Measurements from ENCODE around the gene ARID1B.

Gene ARID1B

DNA sequence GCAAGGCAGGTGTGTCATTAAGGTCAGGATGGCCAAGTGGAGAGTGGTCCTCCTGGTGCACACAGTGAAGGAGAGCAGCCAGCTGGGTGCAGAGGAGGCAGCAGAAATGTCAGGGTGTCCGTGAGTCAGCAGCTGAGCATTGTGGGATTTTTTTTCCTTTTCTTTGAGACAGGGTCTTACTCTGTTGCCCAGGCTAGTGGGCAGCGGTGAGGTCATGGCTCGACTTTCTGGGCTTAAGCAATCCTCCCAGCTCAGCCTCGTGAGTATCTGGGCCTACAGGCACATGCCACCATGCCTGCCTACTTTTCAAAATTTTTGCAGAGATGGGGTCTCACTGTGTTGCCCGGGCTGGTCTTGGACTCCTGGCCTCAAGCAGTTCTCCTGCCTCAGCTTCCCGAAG lies 16.0 kb downstream of the ARID1B start:
- Mint-ChIP-seq H3K27ac (no peak overlapping the region), H3K36me3 (ENCODE audit: low read depth) (peaks cover 18% of the 10 kb centered on the region), H3K4me1 (ENCODE audit: low read depth) (peaks cover 98% of the 10 kb centered on the region), H3K9me3 (no peaks in the 10 kb centered on the region), H3K4me3 (no peak overlapping the region), H3K27me3 (no peaks in the 10 kb centered on the region)
- DNase-seq, result no peak

DNA sequence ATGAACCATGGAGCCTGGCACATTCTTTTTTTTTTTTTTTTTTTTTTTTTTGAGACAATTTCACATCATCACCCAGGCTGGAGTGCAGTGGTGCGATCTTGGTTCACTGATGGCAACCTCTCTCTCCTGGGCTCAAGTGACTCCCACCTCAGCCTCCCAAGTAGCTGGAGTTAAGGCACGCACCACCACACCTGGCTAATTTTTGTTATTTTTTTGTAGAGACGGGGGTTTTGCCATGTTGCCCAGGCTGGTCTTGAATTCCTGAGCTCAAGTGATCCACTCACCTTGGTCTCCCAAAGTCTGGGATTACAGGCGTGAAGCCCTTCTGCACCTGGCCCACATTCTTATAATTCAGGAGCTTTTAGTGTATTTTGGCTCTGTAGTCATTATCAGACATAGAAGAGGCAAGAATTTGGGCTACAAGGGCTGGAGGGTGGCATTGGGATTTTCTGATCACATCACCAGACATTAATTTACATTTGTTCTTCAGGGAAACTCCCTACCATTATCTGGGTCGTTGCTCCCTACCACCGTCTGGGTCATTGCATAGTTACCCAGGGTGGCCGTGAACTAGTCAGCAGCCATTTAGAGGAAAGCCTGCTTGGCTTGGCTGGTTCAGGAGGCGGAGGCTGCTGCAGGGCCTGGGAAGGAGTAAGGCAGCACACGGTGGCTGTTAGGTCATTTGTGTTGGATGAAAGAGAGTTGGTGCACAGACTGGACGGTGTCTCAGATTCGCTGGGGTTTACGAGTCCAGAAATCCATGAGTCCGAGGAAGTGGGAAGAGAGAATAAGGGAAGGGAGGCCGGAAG lies 17.6 kb downstream of the ARID1B start:
- peaks cover 22% of the 10 kb centered on the region for H3K36me3 Mint-ChIP-seq (ENCODE audit: low read depth)
- peak overlapping the region; percentile 80 for H3K27ac Mint-ChIP-seq
- H3K27me3 Mint-ChIP-seq, result no peaks in the 10 kb centered on the region
- H3K9me3 Mint-ChIP-seq, result no peaks in the 10 kb centered on the region
- H3K4me1 Mint-ChIP-seq (ENCODE audit: low read depth), result peaks cover 95% of the 10 kb centered on the region
- no peak for DNase-seq
- H3K4me3 Mint-ChIP-seq, result peak overlapping the region; percentile 18

- Mint-ChIP-seq H3K4me1 (ENCODE audit: low read depth) (peaks cover 88% of the 10 kb centered on the region), H3K4me3 (peak overlapping the region; percentile 39), H3K27me3 (no peaks in the 10 kb centered on the region), H3K27ac (peak overlapping the region; percentile 80), H3K36me3 (ENCODE audit: low read depth) (peaks cover 24% of the 10 kb centered on the region), H3K9me3 (no peaks in the 10 kb centered on the region)
- DNase-seq, result no peak
These were observed 18.6 kb downstream of the ARID1B start for GRCh38 chr6:156795825-156796224.

- Mint-ChIP-seq H3K27me3 (no peaks in the 10 kb centered on the region), H3K4me3 (no peak overlapping the region), H3K27ac (peak overlapping the region; percentile 55), H3K4me1 (ENCODE audit: low read depth) (peaks cover 85% of the 10 kb centered on the region), H3K9me3 (no peaks in the 10 kb centered on the region), H3K36me3 (ENCODE audit: low read depth) (peaks cover 21% of the 10 kb centered on the region)
- no peak for DNase-seq
These were observed 19.4 kb downstream of the ARID1B start for GRCh38 chr6:156796627-156797026.

DNA sequence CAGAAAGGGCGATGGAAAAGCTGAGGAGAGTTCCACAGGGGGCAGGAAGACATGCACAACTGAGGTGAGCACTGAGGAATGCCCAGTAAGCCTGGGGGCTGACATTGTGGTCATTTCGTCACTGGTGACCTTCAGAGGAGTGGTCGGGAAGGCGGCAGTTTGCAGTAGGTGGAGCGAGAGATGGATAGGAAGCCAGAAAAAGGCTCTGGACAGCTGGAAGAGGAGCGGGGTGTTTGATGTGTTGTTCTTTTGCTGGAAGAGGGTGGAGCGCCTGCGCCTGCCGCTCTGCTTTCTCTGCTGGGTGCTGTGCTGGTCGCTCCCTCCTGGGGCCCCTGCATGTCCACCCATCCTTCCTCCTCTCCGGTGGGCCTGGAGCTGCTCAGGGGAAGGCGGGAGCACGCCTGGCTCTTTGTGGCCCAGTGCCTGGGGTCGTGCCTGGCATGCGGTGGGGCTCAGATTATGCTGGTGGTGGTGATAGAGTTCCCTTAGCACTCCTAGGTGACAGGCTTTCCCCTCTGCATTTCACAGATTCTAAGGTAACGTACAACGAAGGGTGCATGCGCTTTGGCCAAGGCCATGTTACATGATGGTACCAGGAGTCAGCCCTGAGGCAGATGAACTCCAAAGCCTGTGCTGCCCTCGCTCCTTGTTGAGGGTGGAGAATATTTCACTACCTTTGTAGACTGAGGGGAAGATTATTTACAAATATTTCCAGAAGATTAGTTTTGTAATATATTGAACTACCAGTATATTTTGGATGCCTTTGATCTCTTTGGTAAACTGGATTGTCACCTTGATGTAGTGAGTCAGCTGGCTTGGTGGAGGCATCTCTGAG lies 20.9 kb downstream of the ARID1B start:
- DNase-seq, result no peak
- Mint-ChIP-seq H3K27ac (no peak overlapping the region), H3K4me1 (ENCODE audit: low read depth) (peaks cover 83% of the 10 kb centered on the region), H3K9me3 (no peaks in the 10 kb centered on the region), H3K4me3 (no peak overlapping the region), H3K36me3 (ENCODE audit: low read depth) (peaks cover 21% of the 10 kb centered on the region), H3K27me3 (no peaks in the 10 kb centered on the region)

DNA sequence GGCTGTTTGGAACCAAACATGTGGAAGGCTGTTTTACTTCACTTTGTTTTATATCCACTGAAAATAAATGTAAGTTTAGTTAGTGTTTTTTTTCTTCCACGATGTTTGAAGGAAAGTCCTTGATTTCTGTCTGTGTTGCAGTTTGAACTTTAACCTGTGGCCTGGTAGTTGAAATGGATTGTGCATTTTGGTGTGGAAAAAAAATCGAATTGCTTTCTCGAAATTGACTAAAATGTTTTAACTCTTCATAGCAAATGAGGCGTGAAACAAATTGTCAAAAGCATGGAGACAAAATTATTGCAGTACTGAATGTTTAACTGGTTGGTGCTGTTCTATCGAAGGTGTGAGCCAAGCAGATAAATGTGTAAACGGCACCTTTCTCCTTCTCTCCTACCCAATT lies 24.5 kb downstream of the ARID1B start:
- peaks cover 37% of the 10 kb centered on the region for H3K36me3 Mint-ChIP-seq (ENCODE audit: low read depth)
- no peak overlapping the region for H3K4me3 Mint-ChIP-seq
- H3K4me1 Mint-ChIP-seq (ENCODE audit: low read depth), result peaks cover 80% of the 10 kb centered on the region
- no peak overlapping the region for H3K27ac Mint-ChIP-seq
- no peak for DNase-seq
- peaks cover 13% of the 10 kb centered on the region for H3K9me3 Mint-ChIP-seq
- no peaks in the 10 kb centered on the region for H3K27me3 Mint-ChIP-seq

DNA sequence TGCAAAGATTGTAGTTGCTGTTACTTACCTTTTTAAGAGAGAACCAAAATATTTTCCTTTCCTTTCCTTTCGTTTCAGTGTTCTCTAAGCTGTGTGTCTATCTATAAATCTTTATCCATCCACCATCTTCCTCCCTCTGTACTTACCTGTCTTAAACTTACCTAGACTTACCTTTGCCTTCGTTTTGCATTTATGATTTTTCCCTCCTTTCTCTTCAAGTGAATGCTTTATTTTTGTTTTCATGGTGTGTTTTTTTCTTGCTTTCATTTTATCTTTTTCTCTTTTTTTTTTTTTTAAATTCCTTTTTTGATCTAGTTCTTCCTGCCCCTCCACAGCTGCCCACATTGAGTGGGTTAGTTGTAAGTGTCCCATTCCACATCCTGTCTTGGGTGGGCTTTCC lies 26.2 kb downstream of the ARID1B start:
- no peak overlapping the region for H3K4me3 Mint-ChIP-seq
- H3K27me3 Mint-ChIP-seq, result no peaks in the 10 kb centered on the region
- H3K36me3 Mint-ChIP-seq (ENCODE audit: low read depth), result peaks cover 31% of the 10 kb centered on the region
- H3K4me1 Mint-ChIP-seq (ENCODE audit: low read depth), result peaks cover 81% of the 10 kb centered on the region
- DNase-seq, result no peak
- peaks cover 13% of the 10 kb centered on the region for H3K9me3 Mint-ChIP-seq
- H3K27ac Mint-ChIP-seq, result peak overlapping the region; percentile 87

DNA sequence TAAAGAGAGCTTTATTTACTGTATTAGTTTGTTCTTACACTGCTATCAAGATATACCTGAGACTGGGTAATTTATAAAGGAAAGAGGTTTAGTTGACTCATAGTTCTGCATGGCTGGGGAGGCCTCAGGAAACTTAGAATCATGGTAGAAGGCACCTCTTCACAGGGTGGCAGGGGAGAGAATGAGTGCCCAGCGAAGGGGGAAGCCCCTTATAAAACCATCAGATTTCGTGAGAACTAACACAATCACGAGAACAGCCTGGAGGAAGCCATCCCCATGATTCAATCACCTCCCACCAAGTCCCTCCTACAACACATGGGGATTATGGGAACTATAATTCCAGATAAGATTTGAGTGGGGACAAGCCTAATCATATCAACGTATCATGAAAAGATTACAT lies 27.2 kb downstream of the ARID1B start:
- H3K9me3 Mint-ChIP-seq, result peaks cover 13% of the 10 kb centered on the region
- peak overlapping the region; percentile 87 for H3K27ac Mint-ChIP-seq
- H3K27me3 Mint-ChIP-seq, result no peaks in the 10 kb centered on the region
- DNase-seq, result no peak
- H3K4me3 Mint-ChIP-seq, result peak overlapping the region; percentile 23
- H3K4me1 Mint-ChIP-seq (ENCODE audit: low read depth), result peaks cover 82% of the 10 kb centered on the region
- peaks cover 31% of the 10 kb centered on the region for H3K36me3 Mint-ChIP-seq (ENCODE audit: low read depth)

- Mint-ChIP-seq H3K36me3 (ENCODE audit: low read depth) (peaks cover 28% of the 10 kb centered on the region), H3K9me3 (peaks cover 14% of the 10 kb centered on the region), H3K4me3 (no peak overlapping the region), H3K4me1 (ENCODE audit: low read depth) (peaks cover 92% of the 10 kb centered on the region), H3K27me3 (no peaks in the 10 kb centered on the region), H3K27ac (peak overlapping the region; percentile 18)
- DNase-seq, result no peak
These were observed 29.0 kb downstream of the ARID1B start for GRCh38 chr6:156806155-156806554.

- H3K4me3 Mint-ChIP-seq, result no peak overlapping the region
- H3K36me3 Mint-ChIP-seq (ENCODE audit: low read depth), result peaks cover 24% of the 10 kb centered on the region
- H3K9me3 Mint-ChIP-seq, result peaks cover 14% of the 10 kb centered on the region
- no peaks in the 10 kb centered on the region for H3K27me3 Mint-ChIP-seq
- peak overlapping the region; percentile 41 for H3K27ac Mint-ChIP-seq
- DNase-seq, result no peak
- H3K4me1 Mint-ChIP-seq (ENCODE audit: low read depth), result peaks cover 94% of the 10 kb centered on the region
These were observed 29.9 kb downstream of the ARID1B start for GRCh38 chr6:156807028-156807427.

DNA sequence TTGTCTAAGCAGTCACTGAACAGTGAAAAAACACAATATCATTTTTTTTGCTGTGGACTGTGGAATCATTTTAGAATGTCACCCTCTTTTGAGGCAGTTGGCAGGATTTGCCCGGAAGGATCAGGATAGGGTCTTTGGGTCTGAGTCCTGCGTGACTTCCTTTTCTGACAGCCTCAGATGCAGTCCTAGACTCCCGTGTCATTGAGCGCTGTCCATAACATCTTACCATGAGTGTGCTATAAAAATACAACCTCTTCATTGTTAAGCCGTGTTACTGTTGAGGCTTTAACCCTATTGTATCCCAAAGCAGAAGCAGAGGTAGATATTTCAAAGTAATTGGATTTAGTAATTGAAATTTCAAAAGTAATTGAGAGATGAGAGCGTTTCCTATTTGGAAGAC lies 30.6 kb downstream of the ARID1B start:
- Mint-ChIP-seq H3K27ac (peak overlapping the region; percentile 56), H3K36me3 (ENCODE audit: low read depth) (peaks cover 24% of the 10 kb centered on the region), H3K4me1 (ENCODE audit: low read depth) (peaks cover 94% of the 10 kb centered on the region), H3K9me3 (peaks cover 14% of the 10 kb centered on the region), H3K4me3 (no peak overlapping the region), H3K27me3 (no peaks in the 10 kb centered on the region)
- DNase-seq, result no peak

- peaks cover 22% of the 10 kb centered on the region for H3K36me3 Mint-ChIP-seq (ENCODE audit: low read depth)
- no peaks in the 10 kb centered on the region for H3K27me3 Mint-ChIP-seq
- peaks cover 90% of the 10 kb centered on the region for H3K4me1 Mint-ChIP-seq (ENCODE audit: low read depth)
- no peak for DNase-seq
- H3K27ac Mint-ChIP-seq, result peak overlapping the region; percentile 63
- H3K4me3 Mint-ChIP-seq, result no peak overlapping the region
- H3K9me3 Mint-ChIP-seq, result peaks cover 14% of the 10 kb centered on the region
These were observed 31.1 kb downstream of the ARID1B start for GRCh38 chr6:156808287-156808686.

- H3K27me3 Mint-ChIP-seq, result no peaks in the 10 kb centered on the region
These were observed 31.9 kb downstream of the ARID1B start for GRCh38 chr6:156809034-156809433.

DNA sequence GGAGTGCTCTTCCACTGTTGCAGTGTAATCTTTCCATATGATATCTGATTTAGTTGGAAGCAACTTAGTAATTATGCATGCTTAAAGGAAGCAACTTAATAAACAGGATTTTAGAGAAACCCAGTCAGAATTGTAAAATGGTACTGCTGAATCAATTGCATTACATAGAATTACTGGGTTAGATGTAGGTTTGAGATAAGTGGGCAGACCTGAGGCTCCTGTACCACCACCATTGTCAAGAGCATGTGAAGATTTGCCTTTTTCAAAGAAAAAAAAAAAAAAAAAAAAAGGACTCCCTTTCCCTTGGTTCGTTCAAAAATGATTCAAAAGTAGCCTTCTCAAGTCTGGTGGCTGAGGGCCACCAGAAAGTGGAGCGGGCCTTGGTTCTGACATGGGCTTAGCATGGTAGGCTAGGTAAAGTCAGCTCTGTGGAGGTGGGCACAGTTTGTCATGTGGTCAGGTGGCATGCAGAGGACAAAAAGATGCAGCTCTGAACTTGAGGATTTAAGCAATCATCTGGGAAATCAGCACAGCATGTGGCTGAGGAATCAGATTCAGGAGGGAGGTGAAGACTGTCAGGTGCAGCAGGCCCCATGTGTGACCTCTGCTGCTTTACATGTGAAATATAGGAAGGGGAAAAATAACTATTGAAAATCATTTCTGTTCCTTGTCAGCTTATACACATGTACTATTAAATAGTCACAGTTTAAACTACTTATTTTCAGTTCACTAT lies 32.4 kb downstream of the ARID1B start:
- Mint-ChIP-seq H3K4me1 (ENCODE audit: low read depth) (peaks cover 90% of the 10 kb centered on the region), H3K27me3 (no peaks in the 10 kb centered on the region), H3K36me3 (ENCODE audit: low read depth) (peaks cover 17% of the 10 kb centered on the region), H3K4me3 (no peak overlapping the region), H3K9me3 (peaks cover 6% of the 10 kb centered on the region), H3K27ac (peak overlapping the region; percentile 66)
- no peak for DNase-seq

More at GRCh38 chr6:156809034-156809433, 31.9 kb downstream of the ARID1B start:
- Mint-ChIP-seq H3K36me3 (ENCODE audit: low read depth) (peaks cover 21% of the 10 kb centered on the region), H3K4me1 (ENCODE audit: low read depth) (peaks cover 90% of the 10 kb centered on the region), H3K4me3 (no peak overlapping the region), H3K9me3 (peaks cover 10% of the 10 kb centered on the region), H3K27ac (peak overlapping the region; percentile 66)
- DNase-seq, result no peak

Data from activated T-cell treated with anti-CD3 and anti-CD28 coated beads, Interleukin-2, amount 50 U/mL, for 24 hours (primary cell).